ENCODE measurements around the gene CDHR5.

The CDHR5 gene

DNA sequence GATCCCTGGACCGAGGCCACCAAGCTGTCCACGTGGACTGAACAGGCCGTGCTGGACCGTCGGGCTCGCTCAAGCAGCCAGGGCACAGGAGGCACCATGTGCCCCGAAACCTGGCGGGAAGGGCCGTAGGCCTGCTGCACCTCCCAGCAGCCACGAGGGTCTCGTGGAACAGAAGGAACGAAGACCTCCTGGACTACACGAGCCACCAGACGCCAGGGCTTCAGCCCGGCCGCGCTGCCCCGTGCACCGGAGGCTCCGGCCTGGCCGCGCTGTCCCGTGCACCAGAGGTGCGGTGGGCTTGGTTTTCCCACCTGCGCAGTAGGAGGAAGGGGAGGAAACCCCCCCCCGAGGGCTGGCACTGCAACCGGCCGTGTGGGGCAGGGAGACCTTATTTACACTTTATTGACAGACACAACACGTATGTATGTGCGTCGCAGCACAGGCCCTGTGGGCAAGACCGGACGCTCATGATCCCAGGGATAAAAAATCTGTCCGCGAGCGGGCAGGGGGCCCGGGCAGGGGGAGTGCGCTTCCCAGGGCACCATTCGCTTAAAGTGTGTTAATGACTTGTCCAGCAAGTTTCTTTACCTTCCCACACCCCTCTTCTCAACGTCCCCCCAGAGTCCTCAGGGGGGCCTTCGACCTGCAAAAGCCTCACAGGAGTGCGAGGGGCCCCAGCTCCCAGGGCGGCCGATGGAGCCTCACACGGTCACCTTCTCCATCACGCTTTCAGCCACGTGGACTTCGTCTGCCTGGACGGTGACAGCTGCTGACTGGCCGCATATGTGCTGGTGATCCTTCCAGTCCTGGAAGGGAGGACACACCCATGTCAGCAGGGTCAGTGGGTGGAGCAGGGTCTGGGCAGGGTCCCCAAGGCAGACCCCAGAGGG lies 19.3 kb upstream of the CDHR5 start:
- DNase-seq (ENCODE audit: low read depth in 2 of 2), result no peak

DNA sequence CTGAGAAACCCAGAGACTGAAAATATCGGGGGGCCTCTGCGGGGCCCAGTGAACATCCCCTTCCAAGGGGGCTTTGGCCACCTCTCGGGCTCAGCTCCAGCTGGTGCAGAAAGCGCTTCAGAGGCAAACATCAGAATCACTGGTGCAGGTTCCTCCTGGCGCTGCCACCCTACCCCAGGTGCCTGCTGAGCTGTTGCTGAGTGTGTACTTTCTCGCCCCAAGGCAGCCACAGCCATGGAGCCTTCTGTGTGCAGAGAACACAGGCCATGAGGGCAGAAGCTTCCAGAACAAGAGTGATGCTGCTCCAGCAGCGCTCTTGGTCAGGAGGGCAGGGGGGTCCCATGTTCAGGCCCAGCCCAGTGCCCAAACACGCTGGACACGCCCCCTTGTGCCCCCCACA lies 18.6 kb upstream of the CDHR5 start:
- DNase-seq (ENCODE audit: low read depth in 2 of 2), result no peak

DNA sequence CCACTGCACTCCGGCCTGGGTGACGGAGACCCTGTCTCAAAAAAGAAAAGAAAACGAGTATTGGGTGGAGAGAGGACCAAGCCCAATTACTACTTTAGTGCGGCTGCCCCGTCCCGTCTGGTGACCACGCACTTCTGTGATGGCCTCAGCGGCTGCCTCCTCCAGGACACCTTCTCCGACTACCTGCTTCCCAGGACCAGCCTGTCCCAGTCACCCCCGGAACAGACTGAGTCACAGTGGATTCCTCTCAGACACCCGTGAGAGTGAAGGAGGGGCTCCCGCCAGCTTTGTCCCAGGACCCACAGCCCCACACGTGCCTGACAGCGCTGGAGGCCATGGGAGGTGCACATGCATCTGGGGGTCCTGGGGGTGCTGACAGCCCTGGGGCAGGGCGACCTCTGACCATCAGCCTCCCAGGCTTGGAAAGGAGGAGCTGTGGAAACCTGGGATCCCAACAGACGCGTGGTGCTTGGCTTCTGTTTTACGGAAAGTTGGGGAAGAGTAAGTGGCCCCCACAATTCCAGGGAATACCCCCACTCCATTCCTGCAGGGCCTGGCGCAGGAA lies 17.1 kb upstream of the CDHR5 start:
- DNase-seq (ENCODE audit: low read depth in 2 of 2), result no peak

DNA sequence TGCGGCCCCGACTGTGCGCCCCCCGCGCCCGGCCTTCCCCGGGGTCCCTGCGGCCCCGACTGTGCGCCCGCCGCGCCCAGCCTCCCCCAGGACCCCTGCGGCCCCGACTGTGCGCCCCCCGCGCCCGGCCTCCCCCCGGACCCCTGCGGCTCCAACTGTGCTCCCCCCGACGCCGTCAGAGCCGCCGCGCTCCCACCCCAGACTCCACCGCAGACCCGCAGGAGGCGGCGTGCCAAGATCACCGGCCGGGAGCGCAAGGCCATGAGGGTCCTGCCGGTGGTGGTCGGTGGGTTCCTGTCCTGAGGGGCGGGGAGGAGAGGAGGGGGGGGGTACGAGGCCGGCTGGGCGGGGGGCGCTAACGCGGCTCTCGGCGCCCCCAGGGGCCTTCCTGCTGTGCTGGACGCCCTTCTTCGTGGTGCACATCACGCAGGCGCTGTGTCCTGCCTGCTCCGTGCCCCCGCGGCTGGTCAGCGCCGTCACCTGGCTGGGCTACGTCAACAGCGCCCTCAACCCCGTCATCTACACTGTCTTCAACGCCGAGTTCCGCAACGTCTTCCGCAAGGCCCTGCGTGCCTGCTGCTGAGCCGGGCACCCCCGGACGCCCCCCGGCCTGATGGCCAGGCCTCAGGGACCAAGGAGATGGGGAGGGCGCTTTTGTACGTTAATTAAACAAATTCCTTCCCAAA lies 15.4 kb upstream of the CDHR5 start:
- no peak for DNase-seq (ENCODE audit: low read depth in 2 of 2)

DNA sequence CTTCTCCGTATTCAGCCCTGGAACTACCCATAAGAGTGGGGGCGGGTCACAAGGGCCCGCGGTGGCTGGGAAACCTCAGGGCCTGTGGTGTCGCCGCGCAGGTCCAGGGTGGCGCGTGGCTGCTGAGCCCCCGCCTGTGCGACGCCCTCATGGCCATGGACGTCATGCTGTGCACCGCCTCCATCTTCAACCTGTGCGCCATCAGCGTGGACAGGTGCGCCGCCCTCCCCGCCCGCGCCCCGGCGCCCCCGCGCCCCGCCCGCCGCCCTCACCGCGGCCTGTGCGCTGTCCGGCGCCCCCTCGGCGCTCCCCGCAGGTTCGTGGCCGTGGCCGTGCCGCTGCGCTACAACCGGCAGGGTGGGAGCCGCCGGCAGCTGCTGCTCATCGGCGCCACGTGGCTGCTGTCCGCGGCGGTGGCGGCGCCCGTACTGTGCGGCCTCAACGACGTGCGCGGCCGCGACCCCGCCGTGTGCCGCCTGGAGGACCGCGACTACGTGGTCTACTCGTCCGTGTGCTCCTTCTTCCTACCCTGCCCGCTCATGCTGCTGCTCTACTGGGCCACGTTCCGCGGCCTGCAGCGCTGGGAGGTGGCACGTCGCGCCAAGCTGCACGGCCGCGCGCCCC lies 14.7 kb upstream of the CDHR5 start:
- DNase-seq (ENCODE audit: low read depth in 2 of 2), result no peak

DNA sequence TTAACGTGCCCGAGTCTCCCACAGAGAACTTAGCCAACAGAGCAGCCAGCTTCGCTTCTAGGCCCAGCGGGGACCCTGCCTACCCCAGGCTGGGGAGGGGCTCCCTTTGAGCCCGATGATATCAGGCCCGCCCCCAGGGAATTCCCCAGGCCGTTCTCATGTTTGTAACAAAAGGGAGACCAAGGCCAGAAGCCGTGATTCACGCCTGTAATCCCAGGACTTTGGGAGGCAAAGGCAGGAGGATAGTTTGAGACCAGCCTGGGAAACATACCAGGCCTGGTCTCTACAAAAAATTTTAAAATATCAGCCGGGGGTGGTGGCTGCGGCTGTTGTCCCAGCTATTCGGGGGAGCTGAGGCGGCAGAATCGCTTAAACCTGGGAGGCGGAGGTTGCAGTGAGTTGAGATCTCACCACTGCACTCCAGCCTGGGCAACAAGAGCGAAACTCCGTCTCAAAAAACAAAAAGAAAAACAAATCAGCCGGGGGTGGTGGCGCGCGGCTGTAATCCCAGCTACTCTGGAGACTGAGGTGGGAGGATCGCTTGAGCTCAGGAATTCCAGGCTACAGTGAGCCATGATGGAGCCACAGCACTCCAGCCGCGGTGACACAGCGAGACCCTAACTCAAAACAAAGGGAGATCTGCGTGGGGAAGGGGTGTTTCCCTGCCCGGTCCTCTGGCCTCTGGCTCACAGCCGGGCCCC lies 14.0 kb upstream of the CDHR5 start:
- no peak for DNase-seq (ENCODE audit: low read depth in 2 of 2)

DNA sequence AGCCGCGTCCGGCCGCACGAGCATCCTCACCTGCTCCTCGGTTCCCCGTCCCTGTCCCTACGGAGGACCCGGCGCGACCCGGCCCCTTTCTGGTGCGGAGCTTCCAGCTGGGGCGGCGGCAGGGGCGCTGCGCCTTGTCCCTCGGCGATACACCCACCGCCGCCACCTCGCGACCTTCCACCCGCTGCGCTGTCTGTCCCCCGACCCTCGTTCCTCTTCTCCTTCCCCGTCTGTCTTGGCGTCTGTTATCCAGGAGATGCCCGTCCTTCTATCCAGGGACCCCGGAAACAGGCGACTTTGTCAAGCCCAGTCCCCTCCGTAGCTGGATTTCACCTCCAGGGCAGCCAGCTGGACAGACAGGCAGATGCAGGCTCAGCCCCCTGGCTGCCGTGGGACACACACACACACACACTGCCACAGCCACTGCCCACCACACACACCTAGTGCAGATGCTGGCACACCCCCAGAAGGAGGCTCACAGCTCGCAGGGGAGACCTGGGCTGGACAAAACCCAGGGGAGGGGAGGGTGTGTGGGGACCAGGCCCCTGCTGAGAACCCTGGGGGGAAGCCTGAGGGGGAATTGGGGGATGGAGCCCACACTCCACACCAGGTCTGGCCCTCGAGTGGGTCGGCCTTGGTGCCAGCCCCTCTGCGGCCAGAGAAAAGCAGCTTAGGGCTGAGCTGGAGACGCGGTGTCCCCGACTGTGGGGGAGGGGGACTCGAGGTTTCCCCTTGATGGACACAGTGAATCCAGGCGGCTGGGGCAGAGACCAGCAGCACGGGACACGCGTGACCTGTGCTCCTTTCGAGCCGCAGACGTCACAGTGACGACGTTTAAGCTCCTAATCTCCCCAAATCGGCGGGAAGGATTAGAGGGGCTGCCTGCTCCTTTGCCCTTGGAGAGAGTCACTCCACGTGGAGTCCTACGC lies 13.1 kb upstream of the CDHR5 start:
- DNase-seq (ENCODE audit: low read depth in 2 of 2), result no peak

DNA sequence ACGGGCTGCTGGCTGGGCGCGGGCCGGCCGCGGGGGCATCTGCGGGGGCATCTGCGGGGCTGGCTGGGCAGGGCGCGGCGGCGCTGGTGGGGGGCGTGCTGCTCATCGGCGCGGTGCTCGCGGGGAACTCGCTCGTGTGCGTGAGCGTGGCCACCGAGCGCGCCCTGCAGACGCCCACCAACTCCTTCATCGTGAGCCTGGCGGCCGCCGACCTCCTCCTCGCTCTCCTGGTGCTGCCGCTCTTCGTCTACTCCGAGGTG lies 12.5 kb upstream of the CDHR5 start:
- DNase-seq (ENCODE audit: low read depth in 2 of 2), result no peak

DNA sequence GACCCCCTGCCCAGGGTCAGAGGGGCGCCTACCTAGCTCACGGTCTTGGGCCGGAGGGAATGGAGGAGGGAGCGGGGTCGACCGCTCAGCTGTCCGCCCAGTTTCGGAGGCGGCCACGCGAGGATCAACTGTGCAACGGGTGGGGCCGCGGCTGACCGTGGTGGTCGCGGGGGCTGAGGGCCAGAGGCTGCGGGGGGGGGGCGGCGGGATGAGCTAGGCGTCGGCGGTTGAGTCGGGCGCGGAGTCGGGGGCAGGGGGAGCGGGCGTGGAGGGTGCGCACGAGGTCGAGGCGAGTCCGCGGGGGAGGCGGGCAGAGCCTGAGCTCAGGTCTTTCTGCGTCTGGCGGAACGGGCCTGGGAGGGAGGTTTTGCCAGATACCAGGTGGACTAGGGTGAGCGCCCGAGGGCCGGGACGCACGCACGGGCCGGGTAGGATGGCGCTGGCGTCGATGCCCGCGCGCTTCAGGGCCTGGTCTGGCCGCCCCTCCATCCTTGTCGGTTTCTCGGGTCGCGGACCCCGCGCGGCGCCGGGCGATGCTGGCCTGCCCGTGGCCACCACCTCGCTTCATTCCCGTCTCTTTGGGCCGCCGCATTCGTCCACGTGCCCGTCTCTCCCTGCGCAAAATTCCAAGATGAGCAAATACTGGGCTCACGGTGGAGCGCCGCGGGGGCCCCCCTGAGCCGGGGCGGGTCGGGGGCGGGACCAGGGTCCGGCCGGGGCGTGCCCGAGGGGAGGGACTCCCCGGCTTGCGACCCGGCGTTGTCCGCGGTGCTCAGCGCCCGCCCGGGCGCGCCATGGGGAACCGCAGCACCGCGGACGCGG lies 12.0 kb upstream of the CDHR5 start, which contains the start of gene DRD4:
DRD4 (plus strand) TSS at position 759 of the 822 bp plus-strand sequence; CDS start at position 795, 36 bp downstream.
- DNase-seq (ENCODE audit: low read depth in 2 of 2), result no peak

DNA sequence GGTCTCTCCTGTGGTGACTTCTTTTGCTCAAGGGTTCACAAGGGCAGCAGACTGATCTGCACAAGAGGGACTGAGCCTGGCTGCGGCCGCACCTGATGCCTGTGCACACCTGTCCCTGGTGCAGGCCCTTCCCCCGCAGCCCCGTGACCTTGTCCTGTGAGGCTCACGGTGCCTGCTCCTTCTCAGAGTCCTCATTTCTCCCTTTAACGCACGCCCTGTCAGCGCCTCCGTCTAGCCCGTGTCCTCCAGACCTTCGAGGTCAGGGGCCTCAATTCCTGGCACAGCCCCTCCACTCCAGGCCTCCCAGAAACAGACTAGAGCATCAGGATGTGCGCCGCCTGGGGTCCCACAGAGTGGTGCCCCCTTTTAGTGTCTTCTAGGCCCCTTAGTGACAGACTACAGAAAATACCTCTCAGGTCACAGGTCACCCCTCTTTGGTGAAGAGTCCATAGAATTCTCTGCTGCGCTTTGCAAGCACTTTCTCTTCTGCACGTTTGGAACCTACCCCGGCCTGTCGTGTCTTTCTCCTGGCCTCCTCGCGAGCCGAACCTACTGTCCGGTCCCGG lies 11.3 kb upstream of the CDHR5 start:
- no peak for DNase-seq (ENCODE audit: low read depth in 2 of 2)

DNA sequence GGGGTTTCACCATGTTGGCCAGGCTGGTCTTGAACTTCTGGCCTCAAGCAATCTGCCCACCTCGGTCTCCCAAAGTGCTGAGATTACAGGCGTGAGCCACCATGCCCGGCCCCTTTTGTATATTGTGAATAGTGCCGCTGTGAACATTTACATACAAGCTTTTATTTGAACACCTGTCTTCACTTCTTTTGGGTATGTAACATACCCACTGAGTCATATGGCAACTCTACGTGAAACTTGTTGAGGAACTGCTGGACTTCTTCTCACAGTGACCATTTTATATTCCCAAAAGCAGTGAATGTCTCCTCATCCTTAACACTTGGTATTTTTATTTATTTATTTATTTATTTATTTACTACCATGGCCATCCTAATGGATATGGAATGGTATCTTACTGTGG lies 6.1 kb upstream of the CDHR5 start:
- no peak for DNase-seq (ENCODE audit: low read depth in 2 of 2)

DNA sequence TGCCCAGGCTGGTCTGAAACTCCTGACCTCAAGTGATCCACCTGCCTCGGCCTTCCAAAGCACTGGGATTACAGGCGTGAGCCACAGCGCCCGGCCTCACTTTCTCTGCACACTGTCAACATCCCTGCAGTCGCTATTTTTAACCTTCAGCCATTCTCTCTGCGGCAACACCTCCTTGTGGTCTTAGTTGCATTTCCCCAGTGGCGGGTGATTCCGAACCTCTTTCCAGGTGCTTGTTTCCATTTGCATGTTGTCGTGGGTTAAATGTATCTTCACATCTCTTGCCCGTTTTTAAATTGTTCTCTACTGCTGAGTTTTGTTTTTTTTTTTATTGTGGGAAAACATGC lies 4.5 kb upstream of the CDHR5 start:
- DNase-seq (ENCODE audit: low read depth in 2 of 2), result no peak

DNA sequence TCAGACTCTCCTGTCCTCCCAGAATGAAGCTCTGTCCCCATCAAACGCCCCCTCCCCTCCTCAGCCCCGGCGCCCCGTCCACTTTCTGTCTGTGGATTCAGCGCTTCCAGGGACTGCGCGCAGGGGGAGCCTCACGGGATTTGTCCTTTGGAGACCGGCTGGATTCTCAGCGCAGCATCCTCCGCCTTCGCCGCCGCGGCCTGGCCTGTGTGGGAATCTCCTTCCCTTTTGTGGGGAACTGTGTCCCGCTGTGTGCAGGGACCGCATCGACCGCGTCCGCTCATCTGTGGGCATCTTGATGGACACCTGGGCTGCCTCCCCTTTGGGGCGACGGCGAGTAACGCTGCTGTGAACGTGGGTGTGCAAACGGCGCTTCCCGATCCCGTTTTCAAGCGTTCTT lies 3.3 kb upstream of the CDHR5 start:
- no peak for DNase-seq (ENCODE audit: low read depth in 2 of 2)

DNA sequence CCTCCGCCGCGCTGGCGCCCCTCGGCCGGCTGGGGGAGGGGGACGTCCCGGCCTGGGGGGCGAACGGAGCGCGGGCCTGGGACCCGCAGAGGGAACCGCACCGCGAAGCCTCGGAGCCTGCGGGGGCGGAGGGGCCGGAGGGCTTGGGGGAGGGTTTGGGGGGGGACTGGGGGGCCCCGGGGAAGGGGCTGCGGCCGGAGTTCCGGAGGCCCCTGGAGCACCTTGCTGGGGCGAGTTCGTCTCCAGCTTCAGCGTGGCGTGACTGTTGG lies 2.5 kb upstream of the CDHR5 start:
- DNase-seq (ENCODE audit: low read depth in 2 of 2), result no peak

DNA sequence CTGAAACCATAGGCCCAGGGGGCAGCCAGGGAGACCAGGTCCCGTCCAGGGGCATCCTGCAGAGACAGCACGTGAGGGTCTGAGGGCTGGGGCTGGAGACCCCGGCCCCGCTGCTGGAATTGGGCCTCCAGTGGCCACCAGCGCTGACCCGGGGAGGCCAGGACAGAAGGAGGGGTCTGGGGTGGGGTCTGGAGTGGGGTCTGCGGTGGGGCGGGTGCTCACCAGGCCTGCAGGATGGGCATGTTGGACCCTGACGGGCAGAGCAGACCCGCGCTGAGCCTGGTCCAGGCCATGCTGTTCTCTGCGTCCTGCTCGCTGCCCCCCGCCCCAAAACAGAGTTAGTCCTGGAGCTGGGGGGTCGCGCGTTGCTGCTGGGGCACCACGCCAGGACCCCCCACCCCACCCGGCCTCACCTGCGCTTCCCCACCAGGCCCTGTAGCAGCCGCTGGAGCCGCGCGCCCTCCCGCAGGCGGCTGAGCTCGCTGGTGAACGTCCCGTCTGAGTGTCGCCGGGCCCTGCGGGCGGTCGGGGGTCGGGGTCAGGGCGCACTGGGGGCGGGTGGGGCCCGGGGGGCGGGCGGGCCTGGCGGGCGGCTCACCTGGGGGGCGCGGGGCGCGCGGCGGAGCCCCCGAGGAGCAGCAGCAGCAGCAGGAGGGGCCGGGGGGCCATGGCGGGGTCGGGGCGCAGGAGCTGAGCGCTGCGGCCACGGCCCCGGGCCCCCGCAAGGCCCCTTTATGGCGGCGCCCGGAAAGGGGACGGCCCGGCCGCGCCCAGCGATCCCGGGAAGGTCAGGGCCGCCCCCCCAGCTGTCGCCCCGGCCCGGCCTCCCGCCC lies 1.9 kb upstream of the CDHR5 start, which contains the start of gene SCT:
SCT (minus strand) TSS at position 707 of the 833 bp plus-strand sequence; CDS start at position 669, 38 bp downstream.
- DNase-seq (ENCODE audit: low read depth in 2 of 2), result no peak

DNA sequence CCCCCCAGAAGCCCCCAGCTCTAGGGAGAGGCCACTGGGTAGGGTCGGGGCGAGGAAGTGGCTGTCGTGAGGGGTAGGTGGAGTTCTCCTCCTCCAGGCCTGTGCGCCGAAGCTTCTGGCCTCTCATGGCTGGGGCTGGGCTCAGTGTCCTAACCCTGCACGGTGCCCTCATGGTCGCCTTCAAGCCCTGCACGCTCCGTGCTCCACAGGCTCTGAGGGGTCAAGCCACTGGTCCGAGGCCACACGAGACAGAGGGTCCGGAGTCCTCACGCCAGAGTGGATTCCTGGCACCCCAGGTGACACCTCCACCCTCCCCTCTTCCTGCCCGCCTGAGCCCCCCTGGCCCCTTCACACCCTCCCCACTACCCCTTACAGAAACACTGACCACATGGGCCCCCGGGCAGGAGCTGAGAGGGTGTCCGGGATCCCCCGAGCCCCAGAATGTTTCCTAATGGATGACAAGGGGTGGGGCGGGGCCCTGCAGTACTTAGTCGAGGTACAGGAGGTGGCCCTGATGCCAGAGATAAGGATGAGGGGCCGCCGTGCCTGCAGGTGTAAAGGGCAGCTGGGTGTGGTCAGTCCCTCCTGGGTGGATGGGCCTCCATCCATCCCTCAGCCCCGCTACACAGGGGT lies 997 bp upstream of the CDHR5 start:
- DNase-seq (ENCODE audit: low read depth in 2 of 2), result no peak

DNA sequence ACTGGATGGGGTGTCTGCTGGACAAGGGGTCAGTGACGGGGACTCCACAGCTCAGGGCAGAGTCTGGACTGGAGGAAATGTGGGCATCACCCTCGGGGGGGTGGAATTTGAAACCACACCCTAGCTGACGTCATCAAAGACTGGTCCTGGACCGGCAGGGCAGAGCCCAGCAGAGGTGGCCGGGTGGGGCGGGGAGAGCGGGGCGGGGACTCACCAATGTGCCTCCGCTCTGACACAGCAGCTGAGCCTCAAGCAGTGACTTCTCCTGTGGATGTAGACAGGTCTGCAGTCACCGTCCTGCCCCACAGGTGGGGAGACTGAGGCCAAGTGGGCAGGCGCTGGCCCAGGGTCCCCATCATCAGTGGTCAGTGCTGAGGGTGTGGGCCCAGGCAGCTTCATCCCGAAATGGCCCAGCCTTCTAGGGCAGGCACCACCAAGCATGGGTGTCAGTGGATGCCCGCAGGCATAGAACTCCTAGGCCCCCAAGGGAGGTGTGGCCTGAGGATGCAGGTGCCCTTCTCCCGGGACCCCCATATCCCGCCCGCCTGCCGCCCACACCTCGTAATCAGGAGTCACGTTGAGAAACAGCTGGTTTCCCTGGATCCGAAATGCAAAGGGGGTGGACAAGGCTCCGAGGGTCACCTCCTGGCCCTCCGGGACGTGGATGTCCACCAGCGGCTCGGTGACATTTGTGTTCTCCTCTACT lies 603 bp downstream of the CDHR5 start:
- no peak for DNase-seq (ENCODE audit: low read depth in 2 of 2)

DNA sequence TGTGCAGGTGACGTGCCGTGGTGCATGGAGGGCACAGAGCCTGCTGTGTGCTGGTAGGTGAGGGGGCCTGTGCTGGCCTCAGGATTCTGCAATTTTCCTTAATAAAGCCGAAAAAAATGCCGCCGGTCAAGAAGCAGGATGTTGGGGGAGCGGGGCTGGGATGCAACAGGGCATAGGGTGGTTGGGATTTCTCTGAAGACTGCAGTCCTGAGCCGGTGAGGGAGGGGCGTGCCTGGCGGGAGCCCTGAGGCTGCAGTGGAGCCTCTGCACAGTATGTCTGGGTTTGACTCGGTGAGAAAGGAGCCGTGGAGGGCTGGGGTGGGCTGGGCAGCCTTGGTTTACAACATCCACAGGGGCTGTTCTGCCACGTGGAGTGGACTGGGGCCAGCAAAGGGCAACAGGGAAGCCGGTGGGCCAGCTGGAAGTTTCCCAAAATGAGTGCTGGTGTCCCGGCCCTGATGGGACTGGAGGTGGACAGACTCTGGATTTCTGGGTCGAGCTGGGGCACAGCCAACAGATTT lies 1.3 kb downstream of the CDHR5 start:
- DNase-seq (ENCODE audit: low read depth in 2 of 2), result no peak

Measured in stimulated activated CD4-positive, alpha-beta T cell treated with anti-CD3 and anti-CD28 coated beads, Interleukin-12 subunit alpha, Interleukin-12 subunit beta, amount 100 ng/mL, for 24 hours (primary cell).